ENCODE data around the gene PLCB4.

DNA sequence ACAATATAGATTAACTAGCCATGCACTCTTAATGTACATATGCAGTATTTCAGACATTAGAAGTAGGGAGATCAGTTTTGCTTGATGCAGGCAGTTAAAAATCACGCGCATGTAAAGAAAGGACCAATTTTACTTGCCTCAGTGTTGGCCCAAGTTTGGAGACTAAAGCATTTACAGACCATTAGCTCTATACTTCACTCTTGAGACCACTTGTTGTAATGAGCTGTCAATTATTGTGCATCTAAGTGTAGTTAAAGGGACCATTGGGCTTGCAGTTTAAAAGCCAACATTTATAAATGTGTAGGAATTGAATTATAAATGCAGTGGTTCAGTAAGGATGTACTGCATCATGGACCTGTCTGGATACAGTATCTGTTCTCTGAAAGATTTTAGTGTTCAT, 53.7 kb downstream of the PLCB4 start:
- TF ChIP-seq, protein P1, sequence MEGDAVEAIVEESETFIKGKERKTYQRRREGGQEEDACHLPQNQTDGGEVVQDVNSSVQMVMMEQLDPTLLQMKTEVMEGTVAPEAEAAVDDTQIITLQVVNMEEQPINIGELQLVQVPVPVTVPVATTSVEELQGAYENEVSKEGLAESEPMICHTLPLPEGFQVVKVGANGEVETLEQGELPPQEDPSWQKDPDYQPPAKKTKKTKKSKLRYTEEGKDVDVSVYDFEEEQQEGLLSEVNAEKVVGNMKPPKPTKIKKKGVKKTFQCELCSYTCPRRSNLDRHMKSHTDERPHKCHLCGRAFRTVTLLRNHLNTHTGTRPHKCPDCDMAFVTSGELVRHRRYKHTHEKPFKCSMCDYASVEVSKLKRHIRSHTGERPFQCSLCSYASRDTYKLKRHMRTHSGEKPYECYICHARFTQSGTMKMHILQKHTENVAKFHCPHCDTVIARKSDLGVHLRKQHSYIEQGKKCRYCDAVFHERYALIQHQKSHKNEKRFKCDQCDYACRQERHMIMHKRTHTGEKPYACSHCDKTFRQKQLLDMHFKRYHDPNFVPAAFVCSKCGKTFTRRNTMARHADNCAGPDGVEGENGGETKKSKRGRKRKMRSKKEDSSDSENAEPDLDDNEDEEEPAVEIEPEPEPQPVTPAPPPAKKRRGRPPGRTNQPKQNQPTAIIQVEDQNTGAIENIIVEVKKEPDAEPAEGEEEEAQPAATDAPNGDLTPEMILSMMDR (IDR thresholded peaks at IDR 0.05) = no peak
- TF ChIP-seq EP300 (IDR thresholded peaks at IDR 0.05) = no peak
